Measurements from ENCODE around the gene BSPRY. TPM values are rescaled to one million over a fixed set of nuclear protein-coding genes. Genes with fewer than 3 reads are reported as not detected.
A peak's percentile ranks its signal among the peaks of the same experiment; 100 is the strongest.
"Not testable (repeated sequence)": the region's sequence is repeated elsewhere in the genome, so short reads cannot be mapped to it uniquely, and the experiment has no call there.

Gene BSPRY
- total RNA-seq, 1 donor from 2014 or later: 16.0 TPM

- DNase-seq (ENCODE audit: low spot score): no peak
Measured at GRCh38 chr9:113369855-113370140, 20.5 kb downstream of the BSPRY start.

GRCh38 chr9:113370806-113371325 is 21.5 kb downstream of the BSPRY start:
- DNase-seq (ENCODE audit: low spot score): no peak

GRCh38 chr9:113372059-113372458 is 22.7 kb downstream of the BSPRY start:
- no peak for DNase-seq (ENCODE audit: low spot score)

DNA sequence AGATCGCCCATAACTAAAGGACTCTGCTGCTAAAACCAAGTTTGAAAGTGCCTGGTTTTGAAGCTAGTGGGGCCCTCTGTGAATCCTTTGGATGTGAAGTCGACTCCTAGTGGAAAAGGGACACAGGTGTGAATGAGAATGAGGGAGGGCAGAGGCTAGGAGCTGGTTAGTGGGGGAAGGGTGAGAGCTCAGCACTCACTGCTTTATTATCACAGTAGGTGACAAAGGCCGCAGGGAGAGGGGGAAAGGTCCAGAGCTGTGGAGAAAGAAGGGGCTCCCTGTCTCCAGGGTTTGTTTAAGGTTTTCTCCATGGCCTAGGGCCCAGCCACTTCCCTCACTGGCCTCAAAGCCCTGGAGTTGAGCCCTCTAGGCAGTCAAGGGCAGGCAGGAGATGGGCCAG is 23.9 kb downstream of the BSPRY start:
- DNase-seq (ENCODE audit: low spot score): no peak

DNA sequence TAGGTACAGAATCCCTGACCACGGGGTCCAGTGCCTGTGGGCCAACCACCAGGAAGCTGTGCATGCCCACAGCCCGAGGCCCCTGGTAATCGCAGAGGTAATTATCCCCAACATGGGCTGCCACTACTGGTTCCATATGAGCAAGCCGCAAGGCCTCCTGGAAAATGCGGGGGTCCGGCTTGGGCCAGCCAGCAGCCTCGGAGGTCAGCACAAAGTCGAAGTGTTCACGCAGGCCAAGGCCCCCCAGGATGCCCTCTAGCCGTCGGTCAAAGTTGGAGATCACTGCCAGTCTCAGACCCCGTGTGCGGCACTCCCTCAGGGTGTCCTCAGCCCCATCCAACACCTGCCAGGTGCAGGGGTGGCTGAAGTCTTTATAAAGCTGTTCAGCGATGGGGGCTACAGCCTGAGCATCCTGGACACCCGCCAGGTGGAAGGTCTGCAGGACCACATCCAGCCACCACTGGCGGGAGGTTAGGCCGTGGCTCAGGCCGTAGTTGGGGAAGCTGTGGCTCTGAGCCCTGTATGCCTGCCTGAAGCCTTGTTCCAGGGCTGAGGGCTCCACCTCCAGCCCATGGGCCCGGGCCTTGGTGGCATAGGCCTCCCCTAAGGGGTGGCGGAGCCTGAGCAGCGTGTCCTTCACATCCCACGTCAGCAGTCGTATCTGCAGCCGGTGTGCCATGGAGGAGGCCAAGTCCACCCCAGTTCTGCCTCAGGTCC is 24.5 kb downstream of the BSPRY start:
- no peak for DNase-seq (ENCODE audit: low spot score)

DNA sequence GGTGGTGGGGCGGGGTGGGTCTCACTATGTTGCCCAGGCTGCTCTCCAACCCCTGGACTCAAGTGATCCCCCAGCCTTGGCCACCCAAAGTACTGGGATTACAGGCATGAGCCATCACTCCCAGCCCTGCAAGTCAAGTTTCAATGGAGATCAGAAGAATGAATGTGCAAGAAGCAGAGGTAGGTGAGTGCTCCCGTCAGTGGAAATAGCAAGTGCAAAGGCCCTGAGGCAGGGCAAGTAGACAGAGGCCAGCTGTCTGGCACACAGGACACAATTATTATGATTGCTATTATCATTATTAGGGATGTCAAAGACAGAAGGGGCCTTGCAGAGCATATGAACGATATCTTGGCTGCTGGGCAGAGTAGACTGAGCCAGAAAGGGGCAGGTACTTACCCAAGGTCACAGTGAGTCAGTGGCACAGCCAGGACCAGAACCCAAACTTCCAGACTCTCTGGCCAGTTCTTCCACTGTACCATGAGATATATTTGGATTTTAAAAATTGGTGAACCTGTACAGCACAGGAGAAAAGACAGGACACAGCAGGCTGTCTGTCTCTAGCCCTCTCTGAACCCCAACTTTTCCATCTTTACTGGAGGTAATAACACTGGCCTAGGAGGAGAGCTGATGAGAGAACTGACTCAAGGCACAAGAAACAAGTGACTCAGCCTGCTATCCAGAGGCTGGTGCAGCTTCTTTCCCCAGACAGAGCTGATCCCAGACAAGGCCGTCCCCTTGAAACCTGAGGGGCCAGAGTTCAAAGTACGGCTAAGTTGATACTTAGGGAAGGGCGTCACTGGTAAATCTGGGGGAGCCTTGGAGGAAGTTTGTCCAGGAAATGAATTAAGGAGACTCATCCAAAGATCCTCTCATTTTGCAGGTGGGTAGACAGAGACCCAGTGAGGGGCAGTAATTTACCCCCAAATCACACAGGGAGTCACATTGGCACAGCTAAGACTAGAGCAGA is 26.0 kb downstream of the BSPRY start:
- no peak for DNase-seq (ENCODE audit: low spot score)

- peak; percentile 86 for DNase-seq (ENCODE audit: low spot score)
Measured at GRCh38 chr9:113376634-113377567, 27.6 kb downstream of the BSPRY start, which contains the start of gene HDHD3. TSS of gene HDHD3 (minus strand) at chr9:113376986. CDS start at chr9:113374354, 2,632 bp downstream.

DNA sequence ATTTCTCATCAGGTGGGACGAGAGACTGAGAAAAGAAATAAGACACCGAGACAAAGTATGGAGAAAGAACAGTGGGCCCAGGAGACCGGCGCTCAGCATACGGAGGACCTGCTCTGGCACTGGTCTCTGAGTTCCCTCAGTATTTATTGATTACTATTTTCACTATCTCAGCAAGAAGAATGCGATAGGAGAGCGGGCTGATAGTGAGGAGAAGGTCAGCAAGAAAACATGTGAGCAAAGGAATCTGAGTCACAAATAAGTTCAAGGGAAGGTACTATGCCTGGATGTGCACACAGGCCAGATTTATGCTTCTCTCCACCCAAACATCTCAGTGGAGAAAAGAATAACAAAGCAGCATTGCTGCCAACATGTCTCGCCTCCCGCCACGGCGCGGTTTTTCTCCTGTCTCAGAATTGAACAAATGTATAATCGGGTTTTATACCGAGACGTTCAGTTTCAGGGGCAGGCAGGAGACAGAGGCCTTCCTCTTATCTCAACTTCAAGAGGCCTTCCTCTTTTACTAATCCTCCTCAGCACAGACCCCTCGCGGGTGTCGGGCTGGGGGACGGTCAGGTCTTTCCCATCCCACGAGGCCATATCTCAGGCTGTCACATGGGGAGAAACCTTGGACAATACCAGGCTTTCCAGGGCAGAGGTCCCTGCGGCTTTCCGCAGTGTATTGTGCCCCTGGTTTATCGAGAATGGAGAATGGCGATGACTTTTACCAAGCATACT is 29.9 kb downstream of the BSPRY start:
- DNase-seq (ENCODE audit: low spot score): peak; percentile 62

DNA sequence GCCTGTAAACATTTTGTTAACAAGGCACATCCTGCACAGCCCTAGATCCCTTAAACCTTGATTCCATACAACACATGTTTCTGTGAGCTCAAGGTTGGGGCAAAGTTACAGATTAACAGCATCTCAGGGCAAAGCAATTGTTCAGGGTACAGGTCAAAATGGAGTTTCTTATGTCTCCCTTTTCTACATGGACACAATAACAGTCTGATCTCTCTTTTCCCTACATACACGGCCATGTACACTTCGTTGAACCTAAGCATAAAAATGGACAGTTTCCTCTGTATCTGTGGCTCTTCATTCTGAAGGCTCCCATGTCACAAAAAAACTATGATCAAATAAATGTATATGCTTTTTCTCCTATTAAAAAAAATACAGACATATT is 30.5 kb downstream of the BSPRY start:
- DNase-seq (ENCODE audit: low spot score): not testable (repeated sequence)

DNA sequence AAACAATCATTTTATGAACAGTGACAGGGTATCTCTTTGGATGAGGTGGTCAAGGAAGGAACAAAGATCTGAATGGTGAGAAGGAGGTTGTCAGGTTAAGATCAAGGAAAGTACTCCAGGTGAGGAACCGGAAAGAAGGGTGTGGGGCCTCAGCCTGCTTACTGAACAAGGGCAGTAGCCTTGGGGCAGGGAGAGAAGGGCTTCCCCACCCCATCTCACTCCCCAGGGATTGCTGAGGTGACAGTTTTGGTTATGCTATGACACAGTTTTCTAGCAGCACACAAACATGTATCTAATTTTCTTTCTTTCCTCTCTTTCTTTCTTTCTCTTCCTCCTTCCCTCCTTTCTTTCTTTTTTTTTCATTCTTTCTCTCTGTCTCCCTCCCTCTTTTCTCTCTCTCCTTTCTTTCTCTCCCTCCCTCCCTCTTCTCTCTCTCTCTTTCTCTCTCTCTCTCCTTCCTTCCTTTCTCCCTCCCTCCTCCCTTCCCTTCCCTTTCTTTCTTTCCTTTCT is 31.6 kb downstream of the BSPRY start:
- no peak for DNase-seq (ENCODE audit: low spot score)

GRCh38 chr9:113381441-113381840 is 32.1 kb downstream of the BSPRY start:
- DNase-seq (ENCODE audit: low spot score): not testable (repeated sequence)

DNA sequence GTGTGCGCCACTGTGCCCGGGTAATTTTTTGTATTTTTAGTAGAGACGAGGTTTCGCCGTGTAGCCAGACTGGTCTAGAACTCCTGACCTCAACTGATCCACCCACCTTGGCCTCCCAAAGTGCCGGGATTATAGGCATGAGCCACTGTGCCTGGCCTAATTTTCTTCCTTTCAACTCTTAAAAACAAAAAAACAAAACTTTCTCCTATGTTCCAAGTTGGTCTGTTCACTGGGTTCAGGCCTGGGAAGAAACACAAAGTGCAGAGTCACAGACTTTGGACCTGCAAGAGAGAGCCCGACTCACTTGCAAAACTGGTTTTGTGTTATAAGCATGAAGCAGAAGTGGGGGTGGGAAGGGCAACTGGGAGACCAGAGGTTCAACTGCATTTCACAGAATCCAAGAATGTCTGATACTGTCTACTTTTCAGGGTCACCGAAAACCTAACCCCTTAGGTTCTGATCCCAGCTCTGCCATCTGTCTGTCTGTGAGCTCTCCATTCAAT is 32.6 kb downstream of the BSPRY start:
- peak; percentile 85 for DNase-seq (ENCODE audit: low spot score)

DNA sequence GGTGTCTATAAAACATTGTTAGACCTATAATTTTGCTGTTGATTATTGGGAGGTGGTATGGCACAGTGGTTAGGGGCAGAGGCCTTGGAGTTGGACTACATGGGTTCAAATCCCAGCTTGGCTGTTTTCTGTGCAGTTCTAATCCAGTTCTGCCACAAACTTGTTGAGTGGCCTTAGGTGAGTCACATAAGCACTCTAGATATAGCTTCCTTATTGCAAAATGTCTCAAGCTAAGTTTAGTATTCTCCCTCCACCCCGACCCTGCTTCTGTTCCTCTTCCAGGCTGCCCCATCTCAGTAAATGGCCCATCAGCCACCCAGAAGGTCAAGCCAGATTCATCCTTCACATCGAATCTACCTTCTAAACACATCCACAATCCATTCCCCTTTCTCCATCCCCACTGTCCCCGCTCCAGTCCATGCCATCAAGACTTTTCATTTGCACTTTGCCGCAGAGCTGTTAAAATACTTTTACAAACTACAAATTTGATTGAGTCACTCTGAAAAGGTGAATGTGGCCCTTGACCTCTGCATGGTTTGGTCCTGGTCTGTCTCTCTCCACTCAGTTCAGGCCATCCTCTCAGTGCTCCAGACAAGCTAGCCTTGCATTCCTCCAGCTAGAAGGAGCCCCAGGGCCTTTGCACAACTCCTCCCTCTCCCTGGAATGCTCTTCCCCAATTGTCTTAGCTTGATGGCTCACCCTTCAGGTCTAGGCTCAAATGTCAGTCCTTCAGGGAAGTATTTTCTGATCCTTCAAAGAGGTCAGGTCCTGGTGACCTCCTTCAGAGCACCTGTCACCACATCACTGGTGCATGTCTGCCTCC is 37.4 kb downstream of the BSPRY start:
- no peak for DNase-seq (ENCODE audit: low spot score)

- DNase-seq (ENCODE audit: low spot score): peak; percentile 84
Measured at GRCh38 chr9:113387560-113388230, 38.4 kb downstream of the BSPRY start.

- peak; percentile 73 for DNase-seq (ENCODE audit: low spot score)
Measured at GRCh38 chr9:113388833-113389232, 39.5 kb downstream of the BSPRY start.

GRCh38 chr9:113389451-113389850 is 40.1 kb downstream of the BSPRY start:
- DNase-seq (ENCODE audit: low spot score): no peak

- no peak for DNase-seq (ENCODE audit: low spot score)
Measured at GRCh38 chr9:113390192-113390960, 41.0 kb downstream of the BSPRY start.

DNA sequence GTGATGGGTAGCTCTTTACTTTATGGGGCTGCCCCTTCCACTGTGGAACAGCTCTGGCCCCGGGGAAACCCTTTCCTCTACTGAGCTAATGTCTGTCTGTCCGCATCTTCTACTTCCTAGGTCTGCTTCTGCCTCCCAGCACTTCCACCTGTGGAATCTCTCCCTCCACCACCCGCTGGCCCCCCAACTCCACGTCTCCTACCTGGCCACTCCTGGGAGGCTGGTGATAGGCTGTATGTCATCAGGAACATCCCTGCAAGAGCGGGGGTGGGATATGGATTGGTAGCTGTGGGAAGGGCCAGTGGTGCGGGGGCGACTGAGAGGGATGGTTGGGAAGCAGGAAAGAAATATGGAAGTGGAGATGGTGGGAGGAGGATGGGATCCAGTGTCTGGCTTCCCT is 42.6 kb downstream of the BSPRY start:
- DNase-seq (ENCODE audit: low spot score): no peak
